SK-N-MC (cell line): Measurements from ENCODE around the gene PLOD1.
"Not testable (repeated sequence)": the region's sequence is repeated elsewhere in the genome, so short reads cannot be mapped to it uniquely, and the experiment has no call there.

Experiments used
- DNase-seq: peaks from one replicate; pipeline ENCODE4 v3.0.0-alpha.2; 2011; ENCODE audit warnings: low read depth, low spot score
- H3K27ac ChIP-seq: fragments of 200-600 bp; sonication (generic); 2 replicates; pipeline ENCODE4 v1.5.1; 2016; ENCODE audit warnings: mixed run types
- H3K36me3 ChIP-seq: fragments of 200-600 bp; sonication (generic); 2 replicates; pipeline ENCODE4 v1.6.1; 2017; ENCODE audit warnings: antibody characterized with exemption, low read length, mixed read lengths; ENCODE audit not compliant: insufficient read depth
- H3K4me3 ChIP-seq: fragments of 200-600 bp; sonication (generic); 2 replicates; pipeline ENCODE4 v1.5.1; 2016
- H3K9ac ChIP-seq: fragments of 200-600 bp; sonication (generic); 2 replicates; pipeline ENCODE4 v1.8.0; 2017; ENCODE audit warnings: mixed run types, mixed read lengths; ENCODE audit not compliant: insufficient read length
- H3K9me3 ChIP-seq: fragments of 200-600 bp; sonication (generic); 2 replicates; pipeline ENCODE4 v1.6.1; 2017; ENCODE audit warnings: low read depth, mild to moderate bottlenecking, antibody characterized with exemption, low read length, moderate library complexity, mixed read lengths
- EZH2 ChIP-seq: fragments of 200-600 bp; sonication (generic); IDR thresholded peaks from one replicate; pipeline ENCODE4 v1.6.1; 2017; ENCODE audit warnings: antibody characterized with exemption
- FOXP2 ChIP-seq: optimal IDR thresholded peaks from 2 replicates; pipeline ENCODE3; 2011; ENCODE audit warnings: mild to moderate bottlenecking, moderate library complexity; ENCODE audit not compliant: insufficient read depth; ENCODE audit errors: extremely low read length, control extremely low read depth
- POLR2AphosphoS5 ChIP-seq: IDR thresholded peaks from 2 replicates; pipeline ENCODE4 v1.6.1; 2012; ENCODE audit warnings: mild to moderate bottlenecking, low read depth, low read length, borderline replicate concordance

Gene PLOD1

GRCh38 chr1:11908095-11908675, 26.3 kb upstream of the PLOD1 start:
- Histone ChIP-seq H3K9ac (peak overlapping the region; percentile 87), H3K9me3 (no peaks in the 10 kb centered on the region), H3K27ac (peak overlapping the region; percentile 99), H3K4me3 (peak overlapping the region; percentile 79), H3K36me3 (no peaks in the 10 kb centered on the region)
- DNase-seq = peak; percentile 100
- TF ChIP-seq FOXP2 = no peak
- no peak for TF ChIP-seq EZH2
- TF ChIP-seq POLR2AphosphoS5 = peak; percentile 100

DNA sequence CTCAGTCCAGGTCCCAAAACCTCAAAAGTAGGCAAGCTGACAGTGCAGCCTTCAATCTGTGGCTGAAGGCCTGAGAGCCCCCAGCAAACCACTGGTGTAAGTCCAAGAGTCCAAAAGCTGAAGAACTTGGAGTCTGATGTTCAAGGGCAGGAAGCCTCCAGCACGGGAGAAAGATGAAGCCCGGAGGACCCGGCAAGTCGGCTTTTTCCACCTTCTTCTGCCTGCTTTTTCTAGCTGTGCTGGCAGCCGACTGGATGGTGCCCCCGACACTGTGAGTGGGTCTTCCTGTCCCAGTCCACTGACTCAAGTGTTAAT, 23.6 kb upstream of the PLOD1 start:
- not testable (repeated sequence) for H3K4me3 ChIP-seq, H3K9me3 ChIP-seq, DNase-seq, H3K9ac ChIP-seq, H3K36me3 ChIP-seq
- 0 out of 2 replicates have a peak overlapping the region, but pooled peaks have one; percentile 6 for H3K27ac ChIP-seq

DNA sequence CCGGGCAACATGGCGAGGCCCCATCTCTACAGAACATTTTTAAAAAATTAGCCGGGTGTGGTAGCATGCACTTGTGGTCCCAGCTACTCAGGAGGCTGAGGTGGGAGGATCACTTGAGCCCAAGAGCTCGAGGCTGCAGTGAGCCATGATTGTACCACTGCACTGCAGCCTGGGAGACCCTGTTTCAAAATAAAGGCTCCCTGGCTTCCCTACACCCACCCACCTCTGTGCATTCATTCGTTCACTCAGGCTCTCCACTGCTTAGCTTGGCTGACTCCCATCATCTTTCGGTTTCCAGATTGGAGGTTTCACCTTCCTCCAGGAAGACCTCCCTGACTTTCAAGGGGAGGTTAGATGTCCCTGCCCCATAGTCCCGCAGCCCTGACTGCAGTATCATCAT, 22.5 kb upstream of the PLOD1 start:
- no peak overlapping the region for H3K4me3 ChIP-seq
- H3K27ac ChIP-seq = no peak overlapping the region
- TF ChIP-seq EZH2 (no peak), FOXP2 (no peak), POLR2AphosphoS5 (no peak)
- no peaks in the 10 kb centered on the region for H3K36me3 ChIP-seq
- no peaks in the 10 kb centered on the region for H3K9me3 ChIP-seq
- no peak for DNase-seq
- H3K9ac ChIP-seq = no peak overlapping the region

DNA sequence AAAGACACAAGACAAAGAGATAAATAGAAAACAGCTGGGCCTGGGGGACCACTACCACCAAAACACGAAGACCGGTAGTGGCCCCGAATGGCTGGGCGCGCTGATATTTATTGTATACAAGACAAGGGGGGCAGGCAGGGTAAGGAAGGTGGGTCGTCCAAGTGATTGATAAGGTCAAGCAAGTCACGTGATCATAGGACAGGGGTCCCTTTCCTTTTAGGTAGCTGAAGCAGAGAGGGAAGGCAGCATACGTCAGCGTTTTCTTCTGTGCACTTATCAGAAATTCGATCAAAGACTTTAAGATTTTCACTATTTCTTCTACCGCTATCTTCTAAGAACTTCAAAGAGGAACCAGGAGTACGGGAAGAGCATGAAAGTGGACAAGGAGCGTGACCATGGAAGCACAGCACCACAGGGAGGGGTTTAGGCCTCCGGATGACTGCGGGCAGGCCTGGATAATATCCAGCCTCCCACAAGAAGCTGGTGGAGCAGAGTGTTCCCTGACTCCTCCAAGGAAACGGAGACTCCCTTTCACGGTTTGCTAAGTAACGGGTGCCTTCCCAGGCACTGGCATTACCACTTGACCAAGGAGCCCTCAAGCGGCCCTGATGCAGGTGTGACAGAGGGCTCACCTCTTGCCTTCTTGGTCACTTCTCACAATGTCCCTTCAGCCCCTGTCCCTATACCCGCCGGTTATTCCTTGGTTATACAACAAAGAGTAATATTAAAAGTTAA, 21.9 kb upstream of the PLOD1 start:
- not testable (repeated sequence) for H3K4me3 ChIP-seq

DNA sequence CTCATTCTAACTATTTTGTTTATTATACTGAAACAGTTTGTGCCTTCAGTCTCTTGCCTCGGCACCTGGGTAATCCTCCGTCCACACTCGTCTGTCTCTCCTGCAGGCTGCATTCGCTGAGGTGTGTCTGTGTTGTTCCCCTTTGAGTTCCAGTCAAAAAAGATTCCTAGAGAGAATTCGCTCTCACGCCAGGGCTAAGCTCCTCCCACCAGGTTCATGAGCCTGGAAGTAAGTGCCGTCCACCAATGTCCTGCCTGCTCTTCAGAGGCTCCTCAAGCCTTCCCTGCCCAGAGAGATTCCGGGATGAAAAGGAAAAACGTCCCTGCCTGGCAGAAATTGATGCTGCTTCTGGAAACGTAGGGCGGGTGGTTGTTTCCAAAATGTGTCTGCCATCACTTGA, 21.2 kb upstream of the PLOD1 start:
- TF ChIP-seq EZH2 (no peak), POLR2AphosphoS5 (no peak), FOXP2 (no peak)
- H3K4me3 ChIP-seq = no peak overlapping the region
- H3K27ac ChIP-seq = no peak overlapping the region
- no peak for DNase-seq
- no peaks in the 10 kb centered on the region for H3K36me3 ChIP-seq
- H3K9ac ChIP-seq = no peak overlapping the region
- H3K9me3 ChIP-seq = no peaks in the 10 kb centered on the region

More for the DNA sequence above, 21.9 kb upstream of the PLOD1 start:
- not testable (repeated sequence) for DNase-seq, H3K9me3 ChIP-seq, H3K9ac ChIP-seq, H3K27ac ChIP-seq, H3K36me3 ChIP-seq

DNA sequence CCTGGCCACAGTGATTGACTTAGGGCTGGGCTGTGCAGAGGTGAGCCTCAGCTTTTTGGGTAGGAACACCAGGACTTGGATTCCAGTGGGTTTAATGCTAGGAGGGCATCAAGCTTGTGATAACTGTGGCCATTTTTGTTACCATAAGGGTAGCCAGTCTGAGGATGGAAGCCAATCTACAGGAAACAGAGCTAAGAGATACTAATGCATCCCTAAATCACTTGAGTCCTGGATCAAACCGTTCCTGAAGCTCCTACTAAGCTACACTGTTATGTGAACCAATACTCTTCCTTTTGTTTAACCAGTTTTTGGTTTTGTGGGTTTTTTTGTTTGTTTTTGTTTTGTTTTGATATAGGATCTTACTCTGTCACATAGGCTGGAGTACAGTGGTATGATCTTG, 20.5 kb upstream of the PLOD1 start:
- TF ChIP-seq FOXP2 (no peak), EZH2 (no peak), POLR2AphosphoS5 (no peak)
- H3K27ac ChIP-seq = no peak overlapping the region

DNA sequence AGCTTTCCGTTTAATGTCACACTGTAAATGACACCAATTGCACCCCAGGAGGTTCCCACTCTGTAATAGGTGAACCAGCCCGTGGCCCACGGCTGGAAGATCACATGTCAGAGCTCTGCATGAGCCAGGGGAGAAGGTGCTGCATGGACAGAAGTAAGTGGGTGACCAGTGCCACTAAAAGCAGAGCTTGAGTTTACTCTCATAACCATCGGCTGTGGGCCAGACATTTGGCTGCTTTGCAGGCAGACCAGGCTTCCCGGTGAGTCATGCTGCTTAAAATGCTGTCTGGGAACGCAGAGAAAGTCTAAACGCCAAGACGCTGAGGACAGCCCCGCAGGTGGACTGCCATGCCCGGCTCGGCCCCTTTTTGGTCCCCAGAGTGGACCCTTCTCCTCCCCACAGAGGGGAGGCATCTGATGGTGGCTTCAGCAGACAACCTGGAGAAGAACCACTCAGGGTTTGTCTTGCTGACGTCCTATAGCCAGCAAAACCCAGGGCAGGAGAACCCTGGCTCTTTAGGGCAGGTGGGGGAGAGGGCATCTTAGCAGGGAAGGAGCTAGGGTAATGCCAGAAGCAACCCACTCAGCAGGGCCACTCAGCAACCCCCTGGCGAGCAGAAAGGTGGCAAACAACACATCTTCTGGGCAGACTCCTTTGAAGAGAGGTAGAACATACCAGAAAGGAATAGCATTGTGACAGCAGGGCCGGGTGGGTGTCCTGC, 15.6 kb upstream of the PLOD1 start:
- Histone ChIP-seq H3K4me3 (no peak overlapping the region), H3K9ac (no peak overlapping the region), H3K9me3 (no peaks in the 10 kb centered on the region), H3K27ac (no peak overlapping the region), H3K36me3 (peaks cover 17% of the 10 kb centered on the region; the same call in 1 of the 2 replicates)
- no peak for TF ChIP-seq EZH2
- no peak for TF ChIP-seq POLR2AphosphoS5
- TF ChIP-seq FOXP2 = no peak
- DNase-seq = no peak

More for the DNA sequence above, 20.5 kb upstream of the PLOD1 start:
- no peak overlapping the region for H3K9ac ChIP-seq
- no peak for DNase-seq
- no peaks in the 10 kb centered on the region; the same call in 1 of the 2 replicates for H3K36me3 ChIP-seq
- H3K4me3 ChIP-seq = no peak overlapping the region
- no peaks in the 10 kb centered on the region for H3K9me3 ChIP-seq

DNA sequence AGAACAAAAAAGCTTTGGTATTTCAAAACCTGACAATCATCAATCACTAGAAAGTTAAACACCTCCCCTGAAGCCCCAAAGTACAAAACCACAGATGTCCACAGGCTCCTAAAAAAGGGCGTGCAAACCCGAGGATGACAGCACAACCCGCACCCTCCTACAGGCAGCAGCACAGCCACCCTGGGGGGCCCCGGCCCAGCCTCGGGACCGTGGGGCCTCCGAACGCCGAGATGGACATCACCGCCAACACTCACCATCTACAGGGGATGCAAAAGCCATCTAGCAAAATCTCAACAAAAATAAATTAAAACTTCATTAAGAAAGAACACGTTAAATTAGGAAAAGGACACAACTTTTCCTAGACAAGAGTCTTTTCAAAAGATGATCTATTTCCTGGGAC, 14.9 kb upstream of the PLOD1 start:
- no peak for DNase-seq
- TF ChIP-seq FOXP2 (no peak), POLR2AphosphoS5 (no peak), EZH2 (no peak)
- Histone ChIP-seq H3K4me3 (no peak overlapping the region), H3K36me3 (peaks cover 17% of the 10 kb centered on the region; the same call in 1 of the 2 replicates), H3K27ac (no peak overlapping the region), H3K9me3 (no peaks in the 10 kb centered on the region), H3K9ac (no peak overlapping the region)
